Stomach (tissue), 4 donors: ENCODE data around the gene PPHLN1.

Source experiments
- POLR2A ChIP-seq, 4 donors: fragments of 450-650 bp; IDR thresholded peaks; one replicate each; pipeline ENCODE4 v1.6.1; 2016; ENCODE audit warnings: antibody characterized with exemption in 4 of 4, control low read depth in 2 of 4, mild to moderate bottlenecking in 1 of 4, moderate library complexity in 1 of 4
- TF ChIP-seq, protein P1 (sequence below), 7 experiments: fragments of 450-650 bp in 4 of 7; fragments of 200-600 bp in 3 of 7; sonication (generic) in 3 of 7; IDR thresholded peaks; one replicate each; pipeline ENCODE4 v1.5.1; 2016 to 2019; ENCODE audit warnings: antibody characterized with exemption in 7 of 7, control low read depth in 2 of 7, mild to moderate bottlenecking in 1 of 7

DNA sequence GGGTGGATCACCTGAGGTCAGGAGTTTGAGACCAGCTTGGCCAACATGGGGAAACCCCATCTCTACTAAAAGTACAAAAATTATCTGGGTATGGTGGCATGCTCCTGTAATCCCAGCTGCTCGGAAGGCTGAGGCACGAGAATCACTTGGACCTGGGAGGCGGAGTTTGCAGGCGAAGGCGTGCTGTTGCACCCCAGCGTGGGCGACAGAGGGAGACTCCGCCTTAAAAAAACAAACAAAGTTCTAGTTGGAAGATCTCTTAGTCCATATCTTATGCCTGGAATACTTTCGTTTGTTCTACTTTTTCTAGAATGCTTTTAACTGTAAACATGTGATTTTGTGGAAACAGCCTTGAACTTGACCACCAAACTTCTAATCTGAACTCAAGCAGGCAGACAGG is 38.7 kb downstream of the PPHLN1 start:
- no peak for TF ChIP-seq POLR2A (IDR thresholded peaks at IDR 0.05)
- TF ChIP-seq, protein P1, sequence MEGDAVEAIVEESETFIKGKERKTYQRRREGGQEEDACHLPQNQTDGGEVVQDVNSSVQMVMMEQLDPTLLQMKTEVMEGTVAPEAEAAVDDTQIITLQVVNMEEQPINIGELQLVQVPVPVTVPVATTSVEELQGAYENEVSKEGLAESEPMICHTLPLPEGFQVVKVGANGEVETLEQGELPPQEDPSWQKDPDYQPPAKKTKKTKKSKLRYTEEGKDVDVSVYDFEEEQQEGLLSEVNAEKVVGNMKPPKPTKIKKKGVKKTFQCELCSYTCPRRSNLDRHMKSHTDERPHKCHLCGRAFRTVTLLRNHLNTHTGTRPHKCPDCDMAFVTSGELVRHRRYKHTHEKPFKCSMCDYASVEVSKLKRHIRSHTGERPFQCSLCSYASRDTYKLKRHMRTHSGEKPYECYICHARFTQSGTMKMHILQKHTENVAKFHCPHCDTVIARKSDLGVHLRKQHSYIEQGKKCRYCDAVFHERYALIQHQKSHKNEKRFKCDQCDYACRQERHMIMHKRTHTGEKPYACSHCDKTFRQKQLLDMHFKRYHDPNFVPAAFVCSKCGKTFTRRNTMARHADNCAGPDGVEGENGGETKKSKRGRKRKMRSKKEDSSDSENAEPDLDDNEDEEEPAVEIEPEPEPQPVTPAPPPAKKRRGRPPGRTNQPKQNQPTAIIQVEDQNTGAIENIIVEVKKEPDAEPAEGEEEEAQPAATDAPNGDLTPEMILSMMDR (IDR thresholded peaks at IDR 0.05): no peak
